SU-DHL-6 (cell line): Measurements from ENCODE around the gene CHST15.

Experiments used
- H2AFZ ChIP-seq: fragments of 200-600 bp; sonication (generic); 2 replicates; pipeline ENCODE4 v1.6.1; 2014; ENCODE audit warnings: low read depth, mild to moderate bottlenecking, moderate library complexity, mixed read lengths, antibody characterized with exemption, low read length; ENCODE audit not compliant: severe bottlenecking
- H3F3A ChIP-seq: fragments of 200-600 bp; shearing (Covaris generic); 2 replicates; pipeline ENCODE4 v1.6.0; 2016; ENCODE audit warnings: antibody characterized with exemption, mild to moderate bottlenecking; ENCODE audit not compliant: insufficient read depth
- H3K27ac ChIP-seq: fragments of 200-600 bp; sonication (generic); 2 replicates; pipeline ENCODE4 v1.5.1; 2016; ENCODE audit warnings: low read depth, mild to moderate bottlenecking, low read length, moderate library complexity, mixed read lengths
- H3K27me3 ChIP-seq: fragments of 200-600 bp; sonication (generic), shearing (Covaris generic); 2 replicates; pipeline ENCODE4 v1.6.0; 2014; ENCODE audit warnings: mild to moderate bottlenecking, low read length
- H3K36me3 ChIP-seq: fragments of 200-600 bp; sonication (generic); 2 replicates; pipeline ENCODE4 v1.6.1; 2014; ENCODE audit warnings: mild to moderate bottlenecking, low read length, mixed read lengths
- H3K4me2 ChIP-seq: fragments of 300-600, 200-600 bp; shearing (Covaris generic), sonication (generic); 2 replicates; pipeline ENCODE4 v1.6.0; 2014; ENCODE audit warnings: low read length, low read depth, mild to moderate bottlenecking; ENCODE audit not compliant: poor library complexity, severe bottlenecking
- H3K4me3 ChIP-seq: fragments of 200-600 bp; sonication (generic); 2 replicates; pipeline ENCODE4 v1.5.1; 2014; ENCODE audit warnings: antibody characterized with exemption, low read length, mild to moderate bottlenecking, mixed read lengths; ENCODE audit not compliant: insufficient read depth, poor library complexity, severe bottlenecking
- H3K79me2 ChIP-seq: fragments of 200-600 bp; sonication (generic); 2 replicates; pipeline ENCODE4 v1.6.1; 2014; ENCODE audit warnings: mild to moderate bottlenecking, low read length, moderate library complexity; ENCODE audit not compliant: insufficient read depth
- H3K9ac ChIP-seq: fragments of 200-600 bp; sonication (generic); 2 replicates; pipeline ENCODE4 v1.7.0; 2014; ENCODE audit warnings: mild to moderate bottlenecking, low read length
- H3K9me2 ChIP-seq: fragments of 200-600 bp; sonication (generic); replicated peaks from 2 replicates; pipeline ENCODE4 v1.6.1; 2014; ENCODE audit warnings: low read length; ENCODE audit not compliant: insufficient read depth
- H3K9me3 ChIP-seq: fragments of 200-600 bp; sonication (generic); 2 replicates; pipeline ENCODE4 v1.6.1; 2014; ENCODE audit warnings: low read length, mixed read lengths; ENCODE audit not compliant: insufficient read depth
- H4K20me1 ChIP-seq: fragments of 200-600 bp; sonication (generic); 2 replicates; pipeline ENCODE4 v1.6.1; 2014; ENCODE audit warnings: low read depth, mild to moderate bottlenecking, antibody characterized with exemption, low read length, moderate library complexity, mixed read lengths
- EZH2phosphoT487 ChIP-seq: fragments of 200-600 bp; sonication (generic), shearing (Covaris generic); conservative IDR thresholded peaks from 2 replicates; pipeline ENCODE4 v1.6.1; 2018; ENCODE audit warnings: mild to moderate bottlenecking, antibody characterized with exemption, low read length, moderate library complexity, mixed read lengths
- TF ChIP-seq, protein P1 (sequence below): fragments of 200-600 bp; sonication (generic); IDR thresholded peaks from one replicate; pipeline ENCODE4 v1.5.1; 2017; ENCODE audit warnings: antibody characterized with exemption, mild to moderate bottlenecking, low read length, moderate library complexity; ENCODE audit not compliant: insufficient read depth, poor library complexity, severe bottlenecking

CHST15 gene, protein sequence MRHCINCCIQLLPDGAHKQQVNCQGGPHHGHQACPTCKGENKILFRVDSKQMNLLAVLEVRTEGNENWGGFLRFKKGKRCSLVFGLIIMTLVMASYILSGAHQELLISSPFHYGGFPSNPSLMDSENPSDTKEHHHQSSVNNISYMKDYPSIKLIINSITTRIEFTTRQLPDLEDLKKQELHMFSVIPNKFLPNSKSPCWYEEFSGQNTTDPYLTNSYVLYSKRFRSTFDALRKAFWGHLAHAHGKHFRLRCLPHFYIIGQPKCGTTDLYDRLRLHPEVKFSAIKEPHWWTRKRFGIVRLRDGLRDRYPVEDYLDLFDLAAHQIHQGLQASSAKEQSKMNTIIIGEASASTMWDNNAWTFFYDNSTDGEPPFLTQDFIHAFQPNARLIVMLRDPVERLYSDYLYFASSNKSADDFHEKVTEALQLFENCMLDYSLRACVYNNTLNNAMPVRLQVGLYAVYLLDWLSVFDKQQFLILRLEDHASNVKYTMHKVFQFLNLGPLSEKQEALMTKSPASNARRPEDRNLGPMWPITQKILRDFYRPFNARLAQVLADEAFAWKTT

DNA sequence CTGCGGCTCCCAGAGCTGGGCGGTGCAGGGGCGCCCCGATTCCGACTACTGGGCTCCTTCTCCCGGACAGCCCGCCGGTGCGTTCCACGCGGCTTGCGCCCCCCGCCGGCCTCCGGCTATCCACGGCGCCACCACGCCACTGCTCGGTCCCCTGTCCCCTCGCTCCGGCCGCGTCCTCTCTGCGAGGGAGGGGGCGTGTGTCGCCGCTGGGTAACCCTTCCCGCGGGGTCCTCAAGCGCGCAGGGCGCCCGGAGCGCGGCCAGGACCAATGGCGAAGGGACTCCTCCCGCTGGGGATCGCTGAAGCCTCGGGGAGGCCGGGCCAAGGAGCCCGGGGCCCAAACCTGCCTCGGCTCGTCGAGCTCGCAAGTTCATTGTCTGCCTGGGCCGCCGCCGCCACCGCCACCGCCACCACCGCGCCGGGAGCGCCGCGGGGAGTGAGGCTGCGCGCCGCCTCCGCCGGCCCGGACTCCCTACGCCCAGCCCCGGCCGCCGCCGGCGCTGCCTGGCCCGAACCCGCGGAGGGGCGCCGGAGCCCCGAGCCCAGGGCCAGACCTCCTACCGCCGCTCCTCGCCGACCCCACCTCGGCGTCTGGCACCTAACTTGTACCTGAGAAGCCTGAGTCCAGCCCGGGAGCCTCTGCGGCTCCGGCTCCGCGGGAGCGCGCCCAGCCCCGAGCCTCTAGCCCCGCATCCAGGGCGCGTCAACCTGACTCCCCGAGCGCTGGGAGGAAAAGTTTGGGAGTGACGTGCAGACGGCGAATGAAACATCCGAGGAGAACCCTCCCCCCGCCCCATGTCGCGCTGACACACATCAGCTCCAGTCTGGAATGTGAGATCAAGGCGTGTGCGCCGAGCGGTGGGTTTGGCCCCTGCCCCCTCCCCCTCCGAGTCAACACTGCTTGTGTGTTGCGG is at the start of gene CHST15:
TSS of gene CHST15 (minus strand) at position 739 of the 914 bp plus-strand sequence. CDS start 47,386 bp downstream, outside the sequence.
- H3K79me2 ChIP-seq: peaks cover 38% of the 10 kb centered on the region
- H3K9me2 ChIP-seq: no peaks in the 10 kb centered on the region
- peak within 1 kb of the TSS; percentile 74 for H3K9ac ChIP-seq
- H3K9me3 ChIP-seq: no peaks in the 10 kb centered on the region
- no peaks in the 10 kb centered on the region for H4K20me1 ChIP-seq
- H3K4me3 ChIP-seq: peak within 1 kb of the TSS; percentile 65
- H3F3A ChIP-seq: peaks cover 13% of the 10 kb centered on the region
- peak within 1 kb of the TSS; percentile 79 for H2AFZ ChIP-seq
- peak within 1 kb of the TSS; percentile 77 for H3K4me2 ChIP-seq
- no peaks in the 10 kb centered on the region for H3K27me3 ChIP-seq
- no peaks in the 10 kb centered on the region for H3K36me3 ChIP-seq
- no peak for TF ChIP-seq EZH2phosphoT487
- TF ChIP-seq, protein P1, sequence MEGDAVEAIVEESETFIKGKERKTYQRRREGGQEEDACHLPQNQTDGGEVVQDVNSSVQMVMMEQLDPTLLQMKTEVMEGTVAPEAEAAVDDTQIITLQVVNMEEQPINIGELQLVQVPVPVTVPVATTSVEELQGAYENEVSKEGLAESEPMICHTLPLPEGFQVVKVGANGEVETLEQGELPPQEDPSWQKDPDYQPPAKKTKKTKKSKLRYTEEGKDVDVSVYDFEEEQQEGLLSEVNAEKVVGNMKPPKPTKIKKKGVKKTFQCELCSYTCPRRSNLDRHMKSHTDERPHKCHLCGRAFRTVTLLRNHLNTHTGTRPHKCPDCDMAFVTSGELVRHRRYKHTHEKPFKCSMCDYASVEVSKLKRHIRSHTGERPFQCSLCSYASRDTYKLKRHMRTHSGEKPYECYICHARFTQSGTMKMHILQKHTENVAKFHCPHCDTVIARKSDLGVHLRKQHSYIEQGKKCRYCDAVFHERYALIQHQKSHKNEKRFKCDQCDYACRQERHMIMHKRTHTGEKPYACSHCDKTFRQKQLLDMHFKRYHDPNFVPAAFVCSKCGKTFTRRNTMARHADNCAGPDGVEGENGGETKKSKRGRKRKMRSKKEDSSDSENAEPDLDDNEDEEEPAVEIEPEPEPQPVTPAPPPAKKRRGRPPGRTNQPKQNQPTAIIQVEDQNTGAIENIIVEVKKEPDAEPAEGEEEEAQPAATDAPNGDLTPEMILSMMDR: no peak
- H3K27ac ChIP-seq: peak within 1 kb of the TSS; percentile 69

DNA sequence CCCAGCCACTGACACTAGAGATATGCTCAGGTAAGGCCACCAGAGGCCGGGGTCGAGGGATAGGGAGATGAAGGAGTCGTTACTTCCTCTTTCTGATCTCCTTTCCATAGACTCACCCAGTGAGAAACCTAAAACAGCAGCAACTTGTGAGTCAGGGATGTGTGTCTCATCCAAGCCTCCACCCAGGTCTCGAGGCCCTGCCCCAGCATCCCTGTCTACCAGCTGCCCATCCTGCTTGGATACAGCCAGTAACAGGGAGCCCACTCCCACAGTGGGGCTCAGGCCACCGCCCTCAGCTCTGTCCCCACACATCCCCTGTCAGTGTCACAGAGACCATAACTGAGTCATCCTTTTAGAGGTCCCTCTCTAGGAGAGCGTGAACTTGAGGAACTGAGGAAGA is 49.6 kb upstream of the CHST15 start:
- Histone ChIP-seq H2AFZ (no peak overlapping the region), H3K4me3 (no peak overlapping the region), H3K4me2 (no peak overlapping the region), H3K36me3 (no peaks in the 10 kb centered on the region), H3K27ac (no peak overlapping the region), H3K27me3 (no peaks in the 10 kb centered on the region), H4K20me1 (no peaks in the 10 kb centered on the region), H3K9me2 (no peaks in the 10 kb centered on the region), H3F3A (no peaks in the 10 kb centered on the region), H3K9ac (no peak overlapping the region), H3K79me2 (no peaks in the 10 kb centered on the region), H3K9me3 (no peaks in the 10 kb centered on the region)
- TF ChIP-seq, protein P1: no peak
- no peak for TF ChIP-seq EZH2phosphoT487

DNA sequence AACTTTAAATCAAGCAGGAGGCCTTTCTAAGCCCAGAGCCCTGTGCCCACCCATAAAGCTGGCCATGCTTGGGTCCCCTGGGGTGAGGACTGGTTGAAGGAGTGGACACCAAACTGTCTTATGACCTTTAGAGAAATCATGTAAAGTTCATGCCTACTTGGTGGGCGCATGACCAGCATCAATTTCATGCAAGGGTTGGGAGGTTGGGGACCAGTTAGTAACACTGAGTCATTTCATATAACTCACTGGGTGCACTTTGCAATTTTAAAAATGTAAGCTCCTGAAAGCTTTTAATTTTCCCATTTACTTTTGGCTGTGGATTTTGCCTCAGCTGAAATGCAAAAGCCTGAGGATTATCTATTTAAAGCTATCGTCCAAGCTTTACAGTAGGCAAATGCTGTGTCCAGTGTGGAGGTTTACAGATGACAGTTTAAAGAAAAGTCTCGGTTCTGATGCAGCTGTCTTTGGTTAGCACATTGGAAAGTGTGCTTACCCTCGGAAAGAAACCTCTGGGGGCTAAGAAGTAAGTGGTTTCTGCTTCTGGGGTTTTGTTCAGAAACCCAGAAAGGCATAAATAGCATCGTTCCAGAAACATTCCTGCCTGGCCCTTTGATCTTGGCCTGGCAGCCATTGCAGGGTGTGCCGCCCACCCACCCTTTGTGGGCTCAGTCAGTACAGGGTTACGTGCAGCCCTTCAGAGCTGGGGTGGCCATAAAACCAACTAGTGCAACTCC is 48.8 kb upstream of the CHST15 start:
- no peaks in the 10 kb centered on the region for H3K79me2 ChIP-seq
- no peaks in the 10 kb centered on the region for H3K9me3 ChIP-seq
- no peak overlapping the region for H3K9ac ChIP-seq
- no peaks in the 10 kb centered on the region for H4K20me1 ChIP-seq
- no peak overlapping the region for H2AFZ ChIP-seq
- no peak overlapping the region for H3K4me3 ChIP-seq
- no peaks in the 10 kb centered on the region for H3K9me2 ChIP-seq
- TF ChIP-seq EZH2phosphoT487: no peak
- TF ChIP-seq, protein P1: no peak
- no peaks in the 10 kb centered on the region for H3F3A ChIP-seq
- no peak overlapping the region for H3K4me2 ChIP-seq
- H3K27me3 ChIP-seq: no peaks in the 10 kb centered on the region
- no peak overlapping the region for H3K27ac ChIP-seq
- no peaks in the 10 kb centered on the region for H3K36me3 ChIP-seq
